Body of pancreas (tissue), 4 donors: ENCODE data around the gene SEMA6A.

ENCODE experiments used
- CTCF ChIP-seq, 7 experiments: fragments of 450-650 bp in 4 of 7; fragments of 200-600 bp in 3 of 7; sonication (generic) in 3 of 7; IDR thresholded peaks; one replicate each; pipeline ENCODE4 v1.5.1; 2016 to 2019; ENCODE audit warnings: antibody characterized with exemption in 7 of 7
- POLR2A ChIP-seq, 3 donors: fragments of 450-650 bp; IDR thresholded peaks; one replicate each; pipeline ENCODE4 v1.6.1; 2016; ENCODE audit warnings: antibody characterized with exemption in 3 of 3, mild to moderate bottlenecking in 2 of 3

DNA sequence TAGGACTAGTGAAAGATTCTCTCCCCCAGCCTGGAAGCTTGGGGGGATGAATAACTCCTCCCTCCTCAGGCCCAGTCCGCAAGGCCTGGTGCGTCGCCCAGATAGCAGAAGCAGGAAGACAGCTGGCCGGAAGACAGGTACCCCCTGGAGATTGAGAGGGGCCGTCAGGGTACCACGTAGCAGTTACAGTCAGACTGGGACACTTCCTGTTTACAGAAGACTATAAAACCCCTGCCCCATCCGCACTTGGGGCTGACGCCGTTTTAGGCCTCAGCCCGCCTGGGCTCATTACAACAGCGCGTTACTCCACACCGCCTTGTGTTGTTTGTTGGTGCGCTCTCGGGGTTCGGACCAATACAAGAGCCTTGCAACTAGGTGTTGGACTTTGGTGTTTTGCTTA, 15.4 kb downstream of the SEMA6A start:
- TF ChIP-seq POLR2A (IDR thresholded peaks at IDR 0.05), result no peak
- TF ChIP-seq CTCF (IDR thresholded peaks at IDR 0.05), result no peak
